PC-3 (cell line): ENCODE results near the gene RMI2. TPM values are rescaled to one million over a fixed set of nuclear protein-coding genes. Genes with fewer than 3 reads are reported as not detected.
"Not testable (repeated sequence)": the region's sequence is repeated elsewhere in the genome, so short reads cannot be mapped to it uniquely, and the experiment has no call there.

Experiments used
- ATAC-seq: fragments of 200-7000 bp; cut with Tn5 transposase; 2 replicates; pipeline ENCODE4 v1.9.1; 2020; ENCODE audit warnings: mild to moderate bottlenecking, moderate library complexity
- BruUV-seq: library from RNA; stranded (reverse); fragments of 400-500 nt; replicated peaks from 2 replicates; lab custom pipeline; 2021; lab: Mats Ljungman, UMichigan
- CTCF ChIA-PET: fragments of 300-600 bp; sonication (Branson Sonifier 250); formaldehyde crosslinking; loops from one replicate; lab custom pipeline; 2022; ENCODE audit warnings: antibody characterized with exemption; lab: Charles Lee
- POLR2A ChIA-PET: fragments of 300-600 bp; sonication (Branson Sonifier 250); formaldehyde crosslinking; loops from one replicate; lab custom pipeline; 2022; ENCODE audit warnings: antibody characterized with exemption; ENCODE audit not compliant: unreplicated experiment; lab: Charles Lee
- DNase-seq: peaks from one replicate; pipeline ENCODE4 v3.0.0-alpha.2; 2015
- H2AFZ ChIP-seq: fragments of 300-600 bp; sonication (generic); 2 replicates; pipeline ENCODE4 v1.6.0; 2016; ENCODE audit warnings: antibody characterized with exemption, low read length
- H3F3A ChIP-seq: fragments of 300-600 bp; sonication (generic); one replicate; pipeline ENCODE4 v1.6.0; 2017; ENCODE audit warnings: antibody characterized with exemption, low read length, control low read depth, mild to moderate bottlenecking; ENCODE audit not compliant: unreplicated experiment
- H3K27ac ChIP-seq: fragments of 300-600 bp; sonication (generic); 2 replicates; pipeline ENCODE4 v1.5.1; 2016; ENCODE audit warnings: mild to moderate bottlenecking, low read length
- H3K27me3 ChIP-seq: fragments of 300-600 bp; sonication (generic); 2 replicates; pipeline ENCODE4 v1.6.1; 2016; ENCODE audit warnings: low read length, mixed read lengths
- H3K36me3 ChIP-seq: fragments of 300-600 bp; sonication (generic); 2 replicates; pipeline ENCODE4 v1.6.1; 2016; ENCODE audit warnings: low read depth, mixed run types, low read length, mixed read lengths
- H3K4me1 ChIP-seq: fragments of 300-600 bp; sonication (generic); 2 replicates; pipeline ENCODE4 v1.5.1; 2016; ENCODE audit warnings: low read length; ENCODE audit not compliant: insufficient read depth
- H3K4me2 ChIP-seq: fragments of 300-600 bp; sonication (generic); 2 replicates; pipeline ENCODE4 v1.6.0; 2016; ENCODE audit warnings: low read length
- H3K4me3 ChIP-seq: fragments of 300-600 bp; sonication (generic); 2 replicates; pipeline ENCODE4 v1.5.1; 2016; ENCODE audit warnings: mild to moderate bottlenecking, low read length, mixed read lengths
- H3K79me2 ChIP-seq: fragments of 300-600 bp; sonication (generic); 2 replicates; pipeline ENCODE4 v1.6.1; 2017; ENCODE audit warnings: low read length, mixed read lengths
- H3K9ac ChIP-seq: fragments of 300-600 bp; sonication (generic); 2 replicates; pipeline ENCODE4 v1.6.0; 2016; ENCODE audit warnings: mild to moderate bottlenecking, low read length
- H3K9me2 ChIP-seq: fragments of 300-600 bp; sonication (generic); replicated peaks from 2 replicates; pipeline ENCODE4 v1.6.1; 2016; ENCODE audit warnings: mixed run types, low read length, mixed read lengths
- H3K9me3 ChIP-seq: fragments of 300-600 bp; sonication (generic); 2 replicates; pipeline ENCODE4 v1.6.1; 2016; ENCODE audit warnings: low read length, mixed read lengths
- H4K20me1 ChIP-seq: fragments of 300-600 bp; sonication (generic); 2 replicates; pipeline ENCODE4 v1.6.1; 2016; ENCODE audit warnings: low read length, mixed read lengths
- EZH2 ChIP-seq: fragments of 300-600 bp; sonication (generic); IDR thresholded peaks from one replicate; pipeline ENCODE4 v1.6.1; 2017; ENCODE audit warnings: antibody characterized with exemption, mild to moderate bottlenecking, low read length; ENCODE audit not compliant: unreplicated experiment
- EZH2phosphoT487 ChIP-seq: fragments of 300-600 bp; sonication (generic); IDR thresholded peaks from 2 replicates; pipeline ENCODE4 v1.6.1; 2018; ENCODE audit warnings: mild to moderate bottlenecking, antibody characterized with exemption, low read length, borderline replicate concordance
- intact Hi-C: fragments of 100-400 bp; cut with micrococcal nuclease; formaldehyde crosslinking; loops from 2 replicates; pipeline ENCODE4 v1.9.0; 2023
- total RNA-seq: library from RNA; depleted of rRNA; stranded (reverse); fragments of >200 nt; gene quantifications from 2 replicates; pipeline ENCODE4 v1.2.3, GENCODE V29; 2014
- TF ChIP-seq, protein P1 (sequence below): fragments of 300-600 bp; sonication (generic); conservative IDR thresholded peaks from 2 replicates; pipeline ENCODE4 v1.5.1; 2017; ENCODE audit warnings: antibody characterized with exemption, low read depth, mild to moderate bottlenecking, low read length

RMI2 gene
- total RNA-seq, 1 experiment from 2014 or later: 10.9 TPM

DNA sequence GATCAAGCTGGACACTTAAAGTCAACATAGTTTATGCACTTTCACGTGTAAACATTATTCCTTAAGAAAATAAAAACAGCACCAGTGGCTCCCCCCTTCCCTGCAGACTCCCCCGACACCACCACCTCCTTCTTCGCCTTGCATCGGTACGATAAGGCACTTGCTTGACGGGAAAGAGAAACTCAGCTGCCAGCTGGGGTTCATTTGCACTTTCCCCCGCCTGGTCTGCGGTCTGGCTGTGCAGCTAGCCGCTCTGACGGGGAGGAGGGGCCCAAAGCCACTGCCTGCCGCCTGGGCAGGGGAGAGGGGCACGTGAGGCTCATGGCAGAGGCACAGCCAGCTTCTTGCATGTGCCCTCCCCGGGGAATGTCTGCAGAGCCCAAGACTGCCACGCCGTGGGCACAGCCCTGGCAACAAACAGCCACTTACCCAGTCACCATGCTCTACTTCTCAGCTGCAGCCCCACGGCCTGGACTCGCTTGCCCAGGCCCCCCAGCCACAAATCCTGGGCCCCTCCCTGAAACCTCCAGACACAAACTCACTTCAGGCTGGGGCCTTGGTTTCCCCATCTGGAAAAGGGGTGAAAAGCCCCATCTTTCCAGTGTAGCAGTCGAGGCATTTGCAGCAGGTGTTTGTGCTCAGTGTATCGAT lies 47.6 kb upstream of the RMI2 start:
- H3K9me3 ChIP-seq: no peaks in the 10 kb centered on the region
- H3K79me2 ChIP-seq: no peaks in the 10 kb centered on the region
- ATAC-seq (peak; percentile 77), DNase-seq (no peak)
- H2AFZ ChIP-seq: peak overlapping the region; percentile 59
- H3K9ac ChIP-seq: no peak overlapping the region
- no peaks in the 10 kb centered on the region for H3F3A ChIP-seq
- no peaks in the 10 kb centered on the region for H3K36me3 ChIP-seq
- no peaks in the 10 kb centered on the region for H4K20me1 ChIP-seq
- intact Hi-C loops: no loop called here
- BruUV-seq: no TSS peak
- H3K27me3 ChIP-seq: no peaks in the 10 kb centered on the region
- no peaks in the 10 kb centered on the region for H3K4me1 ChIP-seq
- TF ChIP-seq, protein P1, sequence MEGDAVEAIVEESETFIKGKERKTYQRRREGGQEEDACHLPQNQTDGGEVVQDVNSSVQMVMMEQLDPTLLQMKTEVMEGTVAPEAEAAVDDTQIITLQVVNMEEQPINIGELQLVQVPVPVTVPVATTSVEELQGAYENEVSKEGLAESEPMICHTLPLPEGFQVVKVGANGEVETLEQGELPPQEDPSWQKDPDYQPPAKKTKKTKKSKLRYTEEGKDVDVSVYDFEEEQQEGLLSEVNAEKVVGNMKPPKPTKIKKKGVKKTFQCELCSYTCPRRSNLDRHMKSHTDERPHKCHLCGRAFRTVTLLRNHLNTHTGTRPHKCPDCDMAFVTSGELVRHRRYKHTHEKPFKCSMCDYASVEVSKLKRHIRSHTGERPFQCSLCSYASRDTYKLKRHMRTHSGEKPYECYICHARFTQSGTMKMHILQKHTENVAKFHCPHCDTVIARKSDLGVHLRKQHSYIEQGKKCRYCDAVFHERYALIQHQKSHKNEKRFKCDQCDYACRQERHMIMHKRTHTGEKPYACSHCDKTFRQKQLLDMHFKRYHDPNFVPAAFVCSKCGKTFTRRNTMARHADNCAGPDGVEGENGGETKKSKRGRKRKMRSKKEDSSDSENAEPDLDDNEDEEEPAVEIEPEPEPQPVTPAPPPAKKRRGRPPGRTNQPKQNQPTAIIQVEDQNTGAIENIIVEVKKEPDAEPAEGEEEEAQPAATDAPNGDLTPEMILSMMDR: no peak
- TF ChIP-seq EZH2 (no peak), EZH2phosphoT487 (no peak)
- no peak overlapping the region for H3K4me3 ChIP-seq
- POLR2A ChIA-PET: interaction anchor here (0.6 kb wide), 1 partner anchor 66 kb away, joined by 3 read pairs; no protein-coding TSS in a partner anchor
- H3K4me2 ChIP-seq: peak overlapping the region; percentile 49
- no peaks in the 10 kb centered on the region for H3K9me2 ChIP-seq
- H3K27ac ChIP-seq: no peak overlapping the region
- CTCF ChIA-PET: interaction anchor here (0.7 kb wide), 1 partner anchor 31 kb away, joined by 3 read pairs; no protein-coding TSS in a partner anchor

DNA sequence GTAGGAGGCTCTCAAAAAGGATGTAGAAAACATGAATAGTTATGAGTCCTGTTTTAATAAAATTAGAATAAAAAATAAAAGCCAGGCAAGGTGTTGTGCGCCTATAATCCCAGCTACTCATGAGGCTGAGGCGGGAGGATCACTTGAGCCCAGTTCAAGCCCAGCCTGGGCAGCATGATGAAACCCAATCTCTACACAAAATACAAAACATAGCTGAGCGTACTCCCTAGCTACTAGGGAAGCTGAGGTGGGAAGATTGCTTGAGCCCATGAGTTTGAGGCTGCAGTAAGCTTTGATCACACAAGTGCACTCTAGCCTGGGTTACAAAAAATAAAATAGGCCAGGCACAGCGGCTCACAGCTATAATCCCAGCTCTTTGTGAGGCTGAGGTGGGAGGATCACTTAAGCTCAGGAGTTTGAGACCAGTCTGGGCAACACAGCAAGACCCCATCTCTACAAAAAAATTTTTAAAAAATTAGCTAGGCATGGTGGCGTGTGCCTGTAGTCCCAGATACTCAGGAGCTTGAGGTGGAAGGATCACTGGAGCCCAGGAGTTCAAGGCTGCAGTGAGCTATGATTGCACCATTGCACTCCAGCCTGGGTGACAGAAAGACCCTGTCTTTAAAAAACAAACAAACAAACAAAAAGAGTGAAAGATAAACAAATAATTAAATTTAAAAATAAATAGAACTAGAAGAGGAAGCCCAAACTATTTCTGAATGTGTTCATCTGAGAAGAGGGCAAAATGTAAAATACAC lies 46.9 kb upstream of the RMI2 start:
- no peaks in the 10 kb centered on the region for H3K79me2 ChIP-seq
- TF ChIP-seq EZH2phosphoT487: no peak
- TF ChIP-seq EZH2: no peak
- TF ChIP-seq, protein P1: no peak
- DNase-seq (no peak), ATAC-seq (no peak)
- H3F3A ChIP-seq: no peaks in the 10 kb centered on the region
- ChIA-PET POLR2A (interaction anchor here (0.6 kb wide), 1 partner anchor 65 kb away, joined by 3 read pairs; no protein-coding TSS in a partner anchor), CTCF (no interaction called here)
- H3K4me1 ChIP-seq: no peaks in the 10 kb centered on the region; the same call in 1 of the 2 replicates
- H3K27me3 ChIP-seq: no peaks in the 10 kb centered on the region
- no peaks in the 10 kb centered on the region for H3K9me2 ChIP-seq
- intact Hi-C loops: no loop called here
- no peaks in the 10 kb centered on the region for H3K9me3 ChIP-seq
- H3K36me3 ChIP-seq: no peaks in the 10 kb centered on the region
- H2AFZ ChIP-seq: no peak overlapping the region
- BruUV-seq: no TSS peak
- H3K9ac ChIP-seq: no peak overlapping the region
- H3K4me2 ChIP-seq: no peak overlapping the region
- no peak overlapping the region for H3K4me3 ChIP-seq
- H3K27ac ChIP-seq: no peak overlapping the region
- no peaks in the 10 kb centered on the region for H4K20me1 ChIP-seq

DNA sequence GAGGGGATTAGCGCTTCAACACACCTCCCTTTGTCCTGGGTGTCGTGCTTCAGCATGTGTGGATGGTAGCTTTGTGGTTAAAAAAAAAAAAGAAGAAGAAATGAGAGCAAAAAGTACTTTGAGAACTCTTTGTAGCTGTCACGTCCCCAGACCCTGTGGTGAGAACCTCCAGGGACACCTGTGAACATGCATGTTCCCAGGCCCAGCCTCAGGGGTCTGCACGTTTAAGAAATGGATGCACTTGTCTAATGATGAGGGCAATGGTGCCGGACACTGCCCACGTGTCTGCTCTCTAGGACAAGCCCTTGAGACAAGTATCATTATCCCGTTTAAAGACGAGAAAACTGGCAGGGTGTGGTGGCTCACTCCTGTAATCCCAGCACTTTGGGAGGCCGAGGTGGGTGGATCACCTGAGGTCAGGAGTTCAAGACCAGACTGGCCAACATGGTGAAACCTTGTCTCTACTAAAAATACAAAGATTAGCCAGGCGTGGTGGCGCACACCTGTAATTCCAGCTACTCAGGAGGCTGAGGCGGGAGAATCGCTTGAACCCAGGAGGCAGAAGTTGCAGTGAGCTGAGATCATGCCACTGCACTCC lies 46.2 kb upstream of the RMI2 start:
- H3K79me2 ChIP-seq, H3K9me2 ChIP-seq, BruUV-seq, H3K9ac ChIP-seq, POLR2A ChIA-PET, H3K4me3 ChIP-seq, H3K4me1 ChIP-seq, CTCF ChIA-PET, H3F3A ChIP-seq, H3K4me2 ChIP-seq, H3K27me3 ChIP-seq, H3K36me3 ChIP-seq, ATAC-seq, DNase-seq, H4K20me1 ChIP-seq, H3K9me3 ChIP-seq, H2AFZ ChIP-seq, H3K27ac ChIP-seq, intact Hi-C loops: not testable (repeated sequence)
